GM12892 (cell line): ENCODE data around the gene ANXA3.

ENCODE experiments used
- POLR2A ChIP-seq: IDR thresholded peaks from 2 replicates; pipeline ENCODE4 v1.6.1; 2011; ENCODE audit warnings: low read depth, low read length, control low read depth
- POLR2AphosphoS5 ChIP-seq: IDR thresholded peaks from 2 replicates; pipeline ENCODE4 v1.6.1; 2011; ENCODE audit warnings: low read depth, low read length, control low read depth

GRCh38 chr4:78613522-78614321 is 62.2 kb downstream of the ANXA3 start:
- TF ChIP-seq POLR2A: no peak
- no peak for TF ChIP-seq POLR2AphosphoS5
